ENCODE data around the gene PCNP. TPM values are rescaled to one million over a fixed set of nuclear protein-coding genes. Genes with fewer than 3 reads are reported as not detected.

The PCNP gene
- total and polyA plus RNA-seq, 2 donors (not counting 1 experiment from before 2014, with no cell fraction given) = 39.1 to 156 TPM

GRCh38 chr3:101533603-101533968 is 40.4 kb upstream of the PCNP start:
- no peak for TF ChIP-seq EZH2 (IDR thresholded peaks at IDR 0.05; ENCODE audit: borderline replicate concordance, insufficient read depth, low read depth, low read length, poor library complexity, severe bottlenecking)
- no peak for TF ChIP-seq CTCF (IDR thresholded peaks at IDR 0.05)
- Histone ChIP-seq H3K79me2 (ENCODE audit: control insufficient read depth, insufficient read depth, low read length) (no peaks in the 10 kb centered on the region), H2AFZ (ENCODE audit: insufficient read depth, low read depth, low read length, poor library complexity, severe bottlenecking) (no peak overlapping the region), H3K4me1 (ENCODE audit: control insufficient read depth in 2 of 2, insufficient read depth in 2 of 2, low read length in 2 of 2) (no peaks in the 10 kb centered on the region), H3K9me3 (ENCODE audit: control extremely low read depth in 1 of 3, control insufficient read depth in 2 of 3, insufficient read depth in 1 of 3, low read length in 2 of 3) (peaks cover 0 to 4% (median 0%) of the 10 kb centered on the region in 3 donors), H3K27me3 (replicated peaks in 1 of 4; ENCODE audit: control extremely low read depth in 1 of 4, control insufficient read depth in 3 of 4, insufficient read depth in 4 of 4, low read length in 3 of 4) (no peaks in the 10 kb centered on the region), H3K27ac (ENCODE audit: low read length in 2 of 2) (no peak overlapping the region), H3K36me3 (replicated peaks in 1 of 2; ENCODE audit: control extremely low read depth in 1 of 2, control insufficient read depth in 1 of 2, extremely low read depth in 1 of 2, insufficient read depth in 2 of 2, low read length in 1 of 2) (no peaks in the 10 kb centered on the region), H3K4me2 (replicated peaks; ENCODE audit: low read depth, low read length, poor library complexity, severe bottlenecking) (no peak overlapping the region), H3K4me3 (ENCODE audit: control extremely low read depth in 1 of 5, extremely low read depth in 1 of 5, insufficient read depth in 1 of 5, low read depth in 2 of 5, low read length in 4 of 5) (no peak overlapping the region), H3K9ac (ENCODE audit: low read length) (no peak overlapping the region), H4K20me1 (ENCODE audit: control insufficient read depth, insufficient read depth, low read length, poor library complexity, severe bottlenecking) (no peaks in the 10 kb centered on the region)
- Mint-ChIP-seq H3K27me3 (peaks cover 11% of the 10 kb centered on the region), H3K9me3 (ENCODE audit: insufficient read depth) (no peaks in the 10 kb centered on the region), H3K4me3 (no peak overlapping the region), H3K4me1 (peaks cover 4% of the 10 kb centered on the region), H3K27ac (no peak overlapping the region)
- ATAC-seq (ENCODE audit: low read depth) (no peak), DNase-seq (no peak)
- no CpG with 5 or more reads among the region's 1 CpG for WGBS (ENCODE audit: insufficient coverage)
- POLR2A ChIA-PET = no interaction called here
- CTCF ChIA-PET = no interaction called here
- intact Hi-C loops (cut with micrococcal nuclease) = no loop called here

GRCh38 chr3:101535221-101535620 is 38.8 kb upstream of the PCNP start:
- Mint-ChIP-seq H3K27me3 (peaks cover 16% of the 10 kb centered on the region), H3K27ac (no peak overlapping the region), H3K4me1 (peaks cover 4% of the 10 kb centered on the region), H3K4me3 (no peak overlapping the region), H3K9me3 (ENCODE audit: insufficient read depth) (no peaks in the 10 kb centered on the region)
- no peak overlapping the region for H2AFZ ChIP-seq (ENCODE audit: insufficient read depth, low read depth, low read length, poor library complexity, severe bottlenecking)
- no peak overlapping the region for H3K4me3 ChIP-seq (ENCODE audit: control extremely low read depth in 1 of 5, extremely low read depth in 1 of 5, insufficient read depth in 1 of 5, low read depth in 2 of 5, low read length in 4 of 5)
- CTCF ChIA-PET = no interaction called here
- no peaks in the 10 kb centered on the region for H3K27me3 ChIP-seq (replicated peaks in 1 of 4; ENCODE audit: control extremely low read depth in 1 of 4, control insufficient read depth in 3 of 4, insufficient read depth in 4 of 4, low read length in 3 of 4)
- H4K20me1 ChIP-seq (ENCODE audit: control insufficient read depth, insufficient read depth, low read length, poor library complexity, severe bottlenecking) = no peaks in the 10 kb centered on the region
- H3K9me3 ChIP-seq (ENCODE audit: control extremely low read depth in 1 of 3, control insufficient read depth in 2 of 3, insufficient read depth in 1 of 3, low read length in 2 of 3) = peaks cover 0 to 4% (median 0%) of the 10 kb centered on the region in 3 donors
- intact Hi-C loops (cut with micrococcal nuclease) = no loop called here
- H3K4me1 ChIP-seq (ENCODE audit: control insufficient read depth in 2 of 2, insufficient read depth in 2 of 2, low read length in 2 of 2) = no peaks in the 10 kb centered on the region
- POLR2A ChIA-PET = no interaction called here
- WGBS (ENCODE audit: insufficient coverage) = no CpG with 5 or more reads among the region's 5 CpGs
- no peak for DNase-seq
- no peak overlapping the region for H3K9ac ChIP-seq (ENCODE audit: low read length)
- H3K36me3 ChIP-seq (replicated peaks in 1 of 2; ENCODE audit: control extremely low read depth in 1 of 2, control insufficient read depth in 1 of 2, extremely low read depth in 1 of 2, insufficient read depth in 2 of 2, low read length in 1 of 2) = no peaks in the 10 kb centered on the region
- no peaks in the 10 kb centered on the region for H3K79me2 ChIP-seq (ENCODE audit: control insufficient read depth, insufficient read depth, low read length)
- H3K4me2 ChIP-seq (replicated peaks; ENCODE audit: low read depth, low read length, poor library complexity, severe bottlenecking) = no peak overlapping the region
- no peak for TF ChIP-seq CTCF (IDR thresholded peaks at IDR 0.05)
- TF ChIP-seq EZH2 (IDR thresholded peaks at IDR 0.05; ENCODE audit: borderline replicate concordance, insufficient read depth, low read depth, low read length, poor library complexity, severe bottlenecking) = no peak
- H3K27ac ChIP-seq (ENCODE audit: low read length in 2 of 2) = no peak overlapping the region
- no peak for ATAC-seq (ENCODE audit: low read depth)
